ENCODE data around the gene TMEM38A. TPM values are rescaled to one million over a fixed set of nuclear protein-coding genes. Genes with fewer than 3 reads are reported as not detected.

TMEM38A gene
- total RNA-seq, 1 donor from 2014 or later = 0.96 TPM

Other genes starting within 250 kb of the TMEM38A start
- gene EPS15L1, start 189.2 kb upstream of the TMEM38A start, total RNA-seq = 36.9 and 40.6 TPM in 2 replicates
- gene CALR3, start 165.0 kb upstream of the TMEM38A start, total RNA-seq = not detected in 2 replicates
- 3.8 and 3.9 TPM in 2 replicates for gene C19orf44, start 164.7 kb upstream of the TMEM38A start, total RNA-seq
- gene CHERP, start 118.7 kb upstream of the TMEM38A start, total RNA-seq = 79.1 and 82.3 TPM in 2 replicates
- 55.3 and 56.0 TPM in 2 replicates for gene SLC35E1, start 88.7 kb upstream of the TMEM38A start, total RNA-seq
- 13.4 and 15.8 TPM in 2 replicates for gene MED26, start 32.9 kb upstream of the TMEM38A start, total RNA-seq
- 60.3 and 60.9 TPM in 2 replicates for gene SMIM7, start 995 bp upstream of the TMEM38A start, total RNA-seq
- not detected in 2 replicates for gene NWD1, start 58.7 kb downstream of the TMEM38A start, total RNA-seq
- gene SIN3B, start 168.3 kb downstream of the TMEM38A start, total RNA-seq = 40.3 and 40.5 TPM in 2 replicates
- gene F2RL3, start 227.9 kb downstream of the TMEM38A start, total RNA-seq = not detected in 2 replicates

Measured in activated T-helper 2 cell treated with anti-CD3 and anti-CD28 coated beads, Interferon-gamma antibody, Interleukin-2, Interleukin-4, amounts not matched to agents 10 μg/mL and 5 μg/mL and 100 μg/mL, durations not matched to agents 14 hours and 24 hours and 36 hours (primary cell).